ENCODE measurements around the gene KCNE3. TPM values are rescaled to one million over a fixed set of nuclear protein-coding genes. Genes with fewer than 3 reads are reported as not detected.
A peak's percentile ranks its signal among the peaks of the same experiment; 100 is the strongest.

Gene KCNE3
- total RNA-seq, 6 experiments from 2014 or later = 0.09 TPM; not detected in 5

GRCh38 chr11:74460065-74460464 is 7.3 kb downstream of the KCNE3 start:
- DNase-seq = no peak
- H3K4me1 Mint-ChIP-seq (ENCODE audit: low read depth) = no peaks in the 10 kb centered on the region
- no peaks in the 10 kb centered on the region for H3K36me3 Mint-ChIP-seq (ENCODE audit: low read depth)
- no peak overlapping the region for H3K27ac Mint-ChIP-seq
- peaks cover 6% of the 10 kb centered on the region for H3K27me3 Mint-ChIP-seq (ENCODE audit: insufficient read depth)
- H3K9me3 Mint-ChIP-seq = no peaks in the 10 kb centered on the region
- no peak overlapping the region for H3K4me3 Mint-ChIP-seq
- no peak for TF ChIP-seq CTCF (IDR thresholded peaks at IDR 0.05)

- H3K9me3 Mint-ChIP-seq = no peaks in the 10 kb centered on the region
- no peak overlapping the region for H3K4me3 Mint-ChIP-seq
- H3K4me1 Mint-ChIP-seq (ENCODE audit: low read depth) = no peaks in the 10 kb centered on the region
- H3K27ac Mint-ChIP-seq = no peak overlapping the region
- DNase-seq = no peak
- no peaks in the 10 kb centered on the region for H3K36me3 Mint-ChIP-seq (ENCODE audit: low read depth)
- H3K27me3 Mint-ChIP-seq (ENCODE audit: insufficient read depth) = peaks cover 6% of the 10 kb centered on the region
- TF ChIP-seq CTCF (IDR thresholded peaks at IDR 0.05) = no peak
Observed at GRCh38 chr11:74459584-74459983, 7.8 kb downstream of the KCNE3 start.

GRCh38 chr11:74457356-74457755 is 10.0 kb downstream of the KCNE3 start:
- Mint-ChIP-seq H3K36me3 (ENCODE audit: low read depth) (no peaks in the 10 kb centered on the region), H3K4me1 (ENCODE audit: low read depth) (no peaks in the 10 kb centered on the region), H3K27ac (no peak overlapping the region), H3K27me3 (ENCODE audit: insufficient read depth) (peaks cover 3% of the 10 kb centered on the region), H3K4me3 (no peak overlapping the region), H3K9me3 (no peaks in the 10 kb centered on the region)
- no peak for TF ChIP-seq CTCF (IDR thresholded peaks at IDR 0.05)
- no peak for DNase-seq

GRCh38 chr11:74453373-74453975 is 13.9 kb downstream of the KCNE3 start:
- Mint-ChIP-seq H3K4me1 (ENCODE audit: low read depth) (peaks cover 8% of the 10 kb centered on the region), H3K9me3 (no peaks in the 10 kb centered on the region), H3K27ac (no peak overlapping the region), H3K36me3 (ENCODE audit: low read depth) (no peaks in the 10 kb centered on the region), H3K27me3 (ENCODE audit: insufficient read depth) (peaks cover 8% of the 10 kb centered on the region), H3K4me3 (no peak overlapping the region)
- peak; percentile 25 for DNase-seq
- TF ChIP-seq CTCF (IDR thresholded peaks at IDR 0.05) = peak; percentile 89

GRCh38 chr11:74452366-74452765 is 15.0 kb downstream of the KCNE3 start:
- Mint-ChIP-seq H3K4me3 (0 out of 2 replicates have a peak overlapping the region, but pooled peaks have one; percentile 12), H3K27me3 (ENCODE audit: insufficient read depth) (peaks cover 9% of the 10 kb centered on the region), H3K4me1 (ENCODE audit: low read depth) (peaks cover 8% of the 10 kb centered on the region), H3K36me3 (ENCODE audit: low read depth) (no peaks in the 10 kb centered on the region), H3K27ac (no peak overlapping the region), H3K9me3 (no peaks in the 10 kb centered on the region)
- no peak for TF ChIP-seq CTCF (IDR thresholded peaks at IDR 0.05)
- DNase-seq = no peak
